A549 (cell line): ENCODE results near the gene IFITM10. TPM values are rescaled to one million over a fixed set of nuclear protein-coding genes. Genes with fewer than 3 reads are reported as not detected.
A peak's percentile ranks its signal among the peaks of the same experiment; 100 is the strongest.
"Not testable (repeated sequence)": the region's sequence is repeated elsewhere in the genome, so short reads cannot be mapped to it uniquely, and the experiment has no call there.

Source experiments
- ATAC-seq, 2 experiments: fragments of 200-7000 bp in 1 of 2; fragments of >200 bp in 1 of 2; cut with Nextera tagmentation in 1 of 2; cut with Tn5 transposase in 1 of 2; 3 replicates each; pipeline versions ENCODE4 v1.8.0 to v1.9.1; 2018 to 2020; ENCODE audit warnings: mild to moderate bottlenecking in 1 of 2, moderate library complexity in 1 of 2
- CTCF ChIA-PET: fragments of 300-600 bp; sonication (Branson Sonifier 250); formaldehyde crosslinking; extraction: SDS; loops from one replicate; lab custom pipeline; 2021; ENCODE audit warnings: antibody characterized with exemption, inconsistent platforms; lab: Yijun Ruan, JAX
- POLR2A ChIA-PET: fragments of 350-600 bp; formaldehyde crosslinking; extraction: SDS; loops from one replicate; lab custom pipeline; 2021; ENCODE audit warnings: antibody characterized with exemption, inconsistent platforms; lab: Yijun Ruan, JAX
- DNase-seq, 2 experiments: peaks; one replicate each; pipeline versions ENCODE4 v3.0.0 to v3.0.0-alpha.2; 2011 to 2016; ENCODE audit warnings: low read depth in 1 of 2, low spot score in 1 of 2
- FAIRE-seq: peaks from 2 replicates; lab custom pipeline; 2011; peaks lifted over from hg19 to GRCh38; lab: Jason Lieb, UNC
- H3K27ac ChIP-seq, 2 experiments: fragments of >200 bp; sonication (Bioruptor Twin); formaldehyde crosslinking; 3 replicates each; pipeline ENCODE4 v1.5.1; 2016 to 2017
- H3K4me1 ChIP-seq: fragments of >200 bp; sonication (Bioruptor Twin); formaldehyde crosslinking; 3 replicates; pipeline ENCODE4 v1.6.1; 2016
- H3K4me2 ChIP-seq: fragments of >200 bp; sonication (Bioruptor Twin); formaldehyde crosslinking; 3 replicates; pipeline ENCODE4 v1.6.1; 2016
- H3K4me3 ChIP-seq: fragments of >200 bp; sonication (Bioruptor Twin); formaldehyde crosslinking; 3 replicates; pipeline ENCODE4 v1.5.1; 2016
- H3K9me3 ChIP-seq: fragments of >200 bp; sonication (Bioruptor Twin); formaldehyde crosslinking; 3 replicates; pipeline ENCODE4 v1.6.1; 2016
- CEBPB ChIP-seq, 2 experiments: fragments of >200 bp in 1 of 2; sonication (Bioruptor Twin) in 1 of 2; formaldehyde crosslinking in 1 of 2; IDR thresholded peaks; 2 replicates each; pipeline ENCODE4 v1.6.1; 2012 to 2016
- CHD2 ChIP-seq: fragments of 150-350 bp; IDR thresholded peaks from 2 replicates; pipeline ENCODE4 v1.6.1; 2014; ENCODE audit warnings: low read length; ENCODE audit not compliant: partially characterized antibody
- CHD4 ChIP-seq: fragments of 200-600 bp; sonication (generic); IDR thresholded peaks from 2 replicates; pipeline ENCODE4 v1.6.1; 2016; ENCODE audit warnings: antibody characterized with exemption, mild to moderate bottlenecking, borderline replicate concordance
- EHF ChIP-seq: fragments of 250-450 bp; sonication (Bioruptor Pico); IDR thresholded peaks from 2 replicates; pipeline ENCODE4 v1.5.0; 2020; ENCODE audit warnings: mild to moderate bottlenecking
- EHMT2 ChIP-seq: fragments of 200-600 bp; sonication (generic); IDR thresholded peaks from 2 replicates; pipeline ENCODE4 v1.6.1; 2016; ENCODE audit warnings: antibody characterized with exemption, low read depth, mild to moderate bottlenecking, moderate library complexity
- HOXA7 ChIP-seq: fragments of 250-450 bp; sonication (Bioruptor Pico); IDR thresholded peaks from 2 replicates; pipeline ENCODE4 v1.5.0; 2020; ENCODE audit warnings: mild to moderate bottlenecking, moderate library complexity
- HOXB13 ChIP-seq: fragments of 250-450 bp; sonication (Bioruptor Pico); IDR thresholded peaks from 2 replicates; pipeline ENCODE4 v1.5.0; 2020; ENCODE audit warnings: low read depth, mild to moderate bottlenecking, moderate library complexity
- HOXB5 ChIP-seq: fragments of 250-450 bp; sonication (Bioruptor Pico); IDR thresholded peaks from 2 replicates; pipeline ENCODE4 v1.5.0; 2020; ENCODE audit warnings: mild to moderate bottlenecking, moderate library complexity
- KDM1A ChIP-seq: fragments of 200-600 bp; sonication (generic); IDR thresholded peaks from 2 replicates; pipeline ENCODE4 v1.6.1; 2016; ENCODE audit warnings: low read depth, mild to moderate bottlenecking
- NFE2L2 ChIP-seq: fragments of 150-350 bp; conservative IDR thresholded peaks from 2 replicates; pipeline ENCODE4 v1.6.1; 2014; ENCODE audit warnings: low read length
- NR3C1 ChIP-seq: fragments of >200 bp; sonication (Bioruptor Twin); formaldehyde crosslinking; IDR thresholded peaks from 3 replicates; pipeline ENCODE4 v1.6.1; 2017
- PHF8 ChIP-seq: fragments of 200-600 bp; sonication (generic); IDR thresholded peaks from 2 replicates; pipeline ENCODE4 v1.6.1; 2016; ENCODE audit warnings: low read depth, mild to moderate bottlenecking, antibody characterized with exemption, moderate library complexity, borderline replicate concordance
- POLR2A ChIP-seq: IDR thresholded peaks from 2 replicates; pipeline ENCODE4 v1.6.1; 2012; ENCODE audit warnings: mild to moderate bottlenecking, low read length
- RAD21 ChIP-seq, 2 experiments: fragments of >200 bp in 1 of 2; sonication (Bioruptor Twin) in 1 of 2; formaldehyde crosslinking in 1 of 2; IDR thresholded peaks in 1 of 2; conservative IDR thresholded peaks in 1 of 2; 2 replicates in 1 of 2; 3 replicates in 1 of 2; pipeline ENCODE4 v1.6.1; 2012 to 2018; ENCODE audit warnings: inconsistent platforms in 1 of 2
- RARB ChIP-seq: fragments of 250-450 bp; sonication (Bioruptor Pico); IDR thresholded peaks from 2 replicates; pipeline ENCODE4 v1.8.0; 2021; ENCODE audit warnings: mild to moderate bottlenecking, moderate library complexity
- RFX5 ChIP-seq: fragments of 450-650 bp; IDR thresholded peaks from 2 replicates; pipeline ENCODE4 v1.7.1; 2014; ENCODE audit warnings: antibody characterized with exemption, mild to moderate bottlenecking, moderate library complexity
- SMC3 ChIP-seq: fragments of >200 bp; sonication (Bioruptor Twin); formaldehyde crosslinking; IDR thresholded peaks from 3 replicates; pipeline ENCODE4 v1.6.1; 2018; ENCODE audit warnings: inconsistent platforms
- ZC3H11A ChIP-seq: fragments of 450-650 bp; IDR thresholded peaks from 2 replicates; pipeline ENCODE4 v1.6.1; 2014; ENCODE audit warnings: antibody characterized with exemption, mild to moderate bottlenecking
- ZFP36 ChIP-seq: fragments of 450-650 bp; IDR thresholded peaks from 2 replicates; pipeline ENCODE4 v1.6.1; 2014; ENCODE audit warnings: borderline replicate concordance; ENCODE audit not compliant: partially characterized antibody
- WGBS: methylation state at CpG from one replicate; pipeline ENCODE4 v1.1.6; 2017; ENCODE audit errors: missing lambda C conversion rate; 5-methylcytosine and 5-hydroxymethylcytosine counted together
- polyA plus RNA-seq, 4 experiments: library from polyadenylated mRNA; depleted of rRNA in 3 of 4; stranded (reverse); fragments of >200 nt; fragmentation: RNase III in 1 of 4; extraction: RNeasy Plus Mini Kit Qiagen cat#74134 plus additional on column Dnase treatment in 1 of 4; gene quantifications; 2 replicates in 3 of 4; 3 replicates in 1 of 4; pipeline ENCODE4 v1.2.3, GENCODE V29; 2011 to 2017
- TF ChIP-seq, protein P1 (sequence below): IDR thresholded peaks from 2 replicates; pipeline ENCODE4 v1.6.1; 2012
- TF ChIP-seq, protein P2 (sequence below): IDR thresholded peaks from 2 replicates; pipeline ENCODE4 v1.6.1; 2012
- TF ChIP-seq, protein P3 (sequence below): fragments of >200 bp; sonication (Bioruptor Twin); formaldehyde crosslinking; IDR thresholded peaks from 3 replicates; pipeline ENCODE4 v1.6.1; 2016
- TF ChIP-seq, protein P4 (sequence below): fragments of 250-450 bp; sonication (Bioruptor Pico); IDR thresholded peaks from 2 replicates; pipeline ENCODE4 v1.5.0; 2020; ENCODE audit warnings: low read depth, mild to moderate bottlenecking, moderate library complexity

The IFITM10 gene
- polyA plus RNA-seq, 2 of the 4 experiments (the other 2 are of a cell fraction), result 0.28 to 0.67 TPM

DNA sequence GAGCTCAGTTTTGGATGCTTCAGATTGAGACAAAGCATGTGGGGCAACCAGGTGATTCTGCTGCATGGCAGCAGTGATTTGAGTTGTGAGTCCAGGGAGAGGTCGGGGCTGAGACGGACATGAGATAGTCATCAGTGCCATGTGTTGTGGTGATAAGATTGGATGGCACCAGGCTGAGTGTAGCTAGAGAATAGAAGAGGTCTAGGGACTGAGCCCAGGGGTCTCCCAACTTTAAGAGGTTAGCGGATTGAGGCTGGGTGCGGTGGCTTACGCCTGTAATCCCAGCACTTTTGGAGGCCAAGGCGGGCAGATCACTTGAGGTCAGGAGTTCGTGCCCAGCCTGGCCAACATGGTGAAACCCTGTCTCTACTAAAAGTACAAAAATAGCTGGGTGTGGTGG, 19.7 kb upstream of the IFITM10 start:
- H3K27ac ChIP-seq, result peak overlapping the region; percentile 97 to 99

DNA sequence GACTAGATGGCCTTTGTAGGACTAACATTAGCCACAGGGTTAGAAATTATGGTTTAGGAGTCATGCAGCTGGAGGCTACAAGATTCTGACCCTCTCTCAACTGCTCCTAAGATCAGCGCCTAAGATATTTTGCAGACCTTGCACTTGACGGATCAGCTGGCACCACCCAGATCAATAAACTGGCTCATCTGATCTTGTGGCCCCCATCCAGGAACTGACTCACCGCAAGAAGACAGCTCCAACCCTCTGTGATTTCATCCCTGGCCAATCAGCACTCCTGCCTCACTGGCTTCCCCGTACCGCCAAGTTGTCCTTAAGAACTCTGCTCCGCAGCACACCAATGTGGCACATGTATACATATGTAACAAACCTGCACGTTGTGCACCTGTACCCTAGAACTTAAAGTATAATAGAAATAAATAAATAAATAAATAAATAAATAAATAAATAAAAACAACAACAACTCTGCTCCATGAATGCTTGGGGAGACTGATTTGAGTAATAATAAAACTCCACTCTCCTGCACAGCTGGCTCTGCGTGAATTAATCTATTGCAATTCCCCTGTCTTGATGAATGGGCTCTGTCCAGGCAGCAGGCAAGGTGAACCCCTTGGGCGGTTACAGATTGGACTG, 19.0 kb upstream of the IFITM10 start:
- DNase-seq, H3K4me3 ChIP-seq, ATAC-seq, H3K4me2 ChIP-seq, POLR2A ChIA-PET, H3K9me3 ChIP-seq: not testable (repeated sequence)
- peaks cover 45% of the 10 kb centered on the region for H3K4me1 ChIP-seq
- peak; percentile 81 for TF ChIP-seq ZC3H11A
- TF ChIP-seq, all 56 proteins: peak for 1; not testable (repeated sequence) for 55
- CTCF ChIA-PET, result interaction anchor here (0.6 to 3.1 kb wide), 5 partner anchors 14 to 76 kb away, joined by 3 to 14 read pairs (median 3); no protein-coding TSS in a partner anchor
- peak overlapping the region; percentile 97 to 99 for H3K27ac ChIP-seq
- 94% methylated on average over 9 of the region's 9 CpGs for WGBS
- not testable (repeated sequence) for FAIRE-seq

More for the DNA sequence above, 19.7 kb upstream of the IFITM10 start:
- H3K4me1 ChIP-seq, result peaks cover 42% of the 10 kb centered on the region
- WGBS, result 92% methylated on average over 7 of the region's 7 CpGs
- ATAC-seq, result no peak
- H3K4me3 ChIP-seq, result no peak overlapping the region
- no peak for DNase-seq
- POLR2A ChIA-PET, result no interaction called here
- H3K4me2 ChIP-seq, result no peak overlapping the region
- CTCF ChIA-PET, result interaction anchor here (0.6 to 3.1 kb wide), 4 partner anchors 13 to 1167 kb away, joined by 3 to 14 read pairs (median 8); no protein-coding TSS in a partner anchor
- no peaks in the 10 kb centered on the region for H3K9me3 ChIP-seq
- TF ChIP-seq CHD4 (no peak), ZFP36 (no peak), NR3C1 (no peak), RFX5 (no peak), CEBPB (IDR thresholded peaks at IDR 0.05) (no peak), HOXB13 (CRISPR knock-in tag) (no peak), SMC3 (no peak), HOXB5 (CRISPR knock-in tag) (no peak), PHF8 (no peak), ZC3H11A (no peak), KDM1A (no peak), HOXA7 (CRISPR knock-in tag) (no peak), CHD2 (no peak), NFE2L2 (no peak)
- TF ChIP-seq, protein P1, sequence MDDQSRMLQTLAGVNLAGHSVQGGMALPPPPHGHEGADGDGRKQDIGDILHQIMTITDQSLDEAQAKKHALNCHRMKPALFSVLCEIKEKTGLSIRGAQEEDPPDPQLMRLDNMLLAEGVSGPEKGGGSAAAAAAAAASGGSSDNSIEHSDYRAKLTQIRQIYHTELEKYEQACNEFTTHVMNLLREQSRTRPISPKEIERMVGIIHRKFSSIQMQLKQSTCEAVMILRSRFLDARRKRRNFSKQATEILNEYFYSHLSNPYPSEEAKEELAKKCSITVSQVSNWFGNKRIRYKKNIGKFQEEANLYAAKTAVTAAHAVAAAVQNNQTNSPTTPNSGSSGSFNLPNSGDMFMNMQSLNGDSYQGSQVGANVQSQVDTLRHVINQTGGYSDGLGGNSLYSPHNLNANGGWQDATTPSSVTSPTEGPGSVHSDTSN, result no peak
- TF ChIP-seq, protein P2, sequence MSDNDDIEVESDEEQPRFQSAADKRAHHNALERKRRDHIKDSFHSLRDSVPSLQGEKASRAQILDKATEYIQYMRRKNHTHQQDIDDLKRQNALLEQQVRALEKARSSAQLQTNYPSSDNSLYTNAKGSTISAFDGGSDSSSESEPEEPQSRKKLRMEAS, result no peak
- TF ChIP-seq, protein P3, sequence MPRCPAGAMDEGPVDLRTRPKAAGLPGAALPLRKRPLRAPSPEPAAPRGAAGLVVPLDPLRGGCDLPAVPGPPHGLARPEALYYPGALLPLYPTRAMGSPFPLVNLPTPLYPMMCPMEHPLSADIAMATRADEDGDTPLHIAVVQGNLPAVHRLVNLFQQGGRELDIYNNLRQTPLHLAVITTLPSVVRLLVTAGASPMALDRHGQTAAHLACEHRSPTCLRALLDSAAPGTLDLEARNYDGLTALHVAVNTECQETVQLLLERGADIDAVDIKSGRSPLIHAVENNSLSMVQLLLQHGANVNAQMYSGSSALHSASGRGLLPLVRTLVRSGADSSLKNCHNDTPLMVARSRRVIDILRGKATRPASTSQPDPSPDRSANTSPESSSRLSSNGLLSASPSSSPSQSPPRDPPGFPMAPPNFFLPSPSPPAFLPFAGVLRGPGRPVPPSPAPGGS, result no peak
- TF ChIP-seq, protein P4, sequence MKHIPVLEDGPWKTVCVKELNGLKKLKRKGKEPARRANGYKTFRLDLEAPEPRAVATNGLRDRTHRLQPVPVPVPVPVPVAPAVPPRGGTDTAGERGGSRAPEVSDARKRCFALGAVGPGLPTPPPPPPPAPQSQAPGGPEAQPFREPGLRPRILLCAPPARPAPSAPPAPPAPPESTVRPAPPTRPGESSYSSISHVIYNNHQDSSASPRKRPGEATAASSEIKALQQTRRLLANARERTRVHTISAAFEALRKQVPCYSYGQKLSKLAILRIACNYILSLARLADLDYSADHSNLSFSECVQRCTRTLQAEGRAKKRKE (CRISPR knock-in tag), result no peak
- FAIRE-seq, result no peak

DNA sequence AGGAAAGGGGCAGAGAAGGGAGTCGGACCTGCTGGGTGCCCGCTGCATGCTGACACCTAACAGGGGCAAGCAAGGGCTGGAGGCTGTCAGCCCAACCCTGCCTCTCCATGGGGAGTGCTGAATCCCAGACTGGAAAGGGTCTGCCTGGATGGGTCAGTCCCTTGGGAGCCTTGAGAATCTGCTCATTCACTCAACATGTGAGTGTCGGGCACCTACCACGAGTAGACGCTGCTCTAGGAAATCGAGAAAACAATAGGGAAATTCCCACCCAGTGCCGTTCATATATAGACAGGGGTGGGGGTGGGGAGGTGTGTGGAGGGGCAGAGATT, 17.7 kb upstream of the IFITM10 start:
- TF ChIP-seq, protein P2, result no peak
- no peak for TF ChIP-seq POLR2A
- no peak for TF ChIP-seq CEBPB (IDR thresholded peaks at IDR 0.05)
- TF ChIP-seq EHF (CRISPR knock-in tag), result no peak
- no peak for TF ChIP-seq EHMT2
- no peak for TF ChIP-seq RARB (CRISPR knock-in tag)
- no peak for TF ChIP-seq RAD21 (conservative IDR thresholded peaks at IDR 0.05 in 1 of 2, IDR thresholded peaks at IDR 0.05 in 1 of 2)
- TF ChIP-seq, all 56 proteins: peak for 0
- Histone ChIP-seq H3K4me2 (no peak overlapping the region), H3K4me1 (peaks cover 35% of the 10 kb centered on the region), H3K27ac (peak overlapping the region; percentile 30 to 99; a peak in 5 of 6 replicates), H3K9me3 (no peaks in the 10 kb centered on the region), H3K4me3 (no peak overlapping the region)
- FAIRE-seq, result no peak
- ChIA-PET CTCF (interaction anchor here (0.7 to 3.1 kb wide), 3 partner anchors 35 to 74 kb away, joined by 3 to 14 read pairs (median 12); no protein-coding TSS in a partner anchor), POLR2A (no interaction called here)
- ATAC-seq, result no peak
- 89% methylated on average over 2 of the region's 7 CpGs for WGBS
- no peak for DNase-seq
